Measurements from ENCODE around the gene RREB1.

- TF ChIP-seq CTCF (IDR thresholded peaks at IDR 0.05) (no peak), POLR2A (IDR thresholded peaks at IDR 0.05) (no peak)
These were observed 53.5 kb downstream of the RREB1 start for GRCh38 chr6:7161253-7161623.

All from testis (tissue), 2 donors.